Measurements from ENCODE around the gene IFNA2.
A peak's percentile ranks its signal among the peaks of the same experiment; 100 is the strongest.
"Not testable (repeated sequence)": the region's sequence is repeated elsewhere in the genome, so short reads cannot be mapped to it uniquely, and the experiment has no call there.

Gene IFNA2

DNA sequence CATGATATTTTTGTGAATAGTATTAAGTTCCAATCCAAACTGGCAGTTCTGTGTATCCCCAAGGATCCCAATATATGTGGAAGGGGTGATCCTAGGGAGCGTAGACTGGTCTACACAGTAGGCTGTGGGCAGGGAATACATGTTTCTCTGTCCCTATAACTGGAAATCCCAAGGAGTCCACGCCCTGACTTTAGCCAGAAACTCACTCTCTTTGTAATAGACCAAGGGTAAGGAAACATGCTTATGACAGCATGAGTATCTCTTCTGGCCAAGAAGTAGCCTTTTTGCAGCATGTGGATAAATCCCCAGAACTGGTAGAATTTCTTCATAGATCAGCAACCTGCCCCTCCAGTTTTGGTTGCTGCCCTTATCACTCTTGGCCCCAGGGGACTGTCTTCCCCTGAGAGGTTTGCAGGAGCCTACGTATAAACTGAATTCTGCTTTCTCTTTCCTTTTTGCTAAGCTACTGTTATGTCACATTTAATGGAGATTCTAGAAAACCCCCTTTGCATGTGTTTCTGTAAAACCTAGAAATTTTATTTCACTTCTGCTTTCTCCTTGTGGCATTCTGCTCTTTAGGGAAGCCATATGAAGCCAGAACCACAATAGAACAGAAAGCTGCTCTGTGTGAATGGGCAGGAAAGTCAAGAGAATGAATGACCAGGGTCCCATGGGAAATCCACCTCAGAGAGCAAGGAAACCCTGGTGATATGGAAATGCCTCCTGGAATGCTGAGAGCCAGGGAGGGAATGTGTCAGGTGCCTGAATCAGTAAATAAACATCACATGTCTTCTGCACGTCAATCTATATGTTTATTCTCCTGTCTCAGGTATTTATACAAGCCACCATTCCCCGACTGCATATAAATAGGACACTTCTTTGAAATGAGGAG is 3.5 kb downstream of the IFNA2 start:
- peak; percentile 34 to 66 for DNase-seq

DNA sequence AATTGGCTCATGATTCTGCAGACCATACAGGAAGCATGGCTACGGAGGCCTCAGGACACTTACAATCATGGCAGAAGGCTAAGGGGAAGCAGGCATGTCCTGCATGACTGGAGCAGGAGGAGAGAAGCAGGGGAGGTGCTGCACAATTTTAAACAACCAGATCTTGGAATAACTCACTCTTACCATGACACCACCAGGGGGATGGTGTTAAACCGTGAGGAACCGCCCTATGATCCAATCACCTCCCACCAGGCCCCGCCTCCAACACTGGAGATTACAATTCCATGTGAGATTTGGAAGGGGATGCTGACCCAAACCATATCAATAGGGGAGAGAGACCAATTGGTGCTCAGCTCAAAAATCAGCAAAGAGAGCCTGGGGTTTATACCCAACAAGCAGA is 13.7 kb downstream of the IFNA2 start:
- not testable (repeated sequence) for DNase-seq

DNA sequence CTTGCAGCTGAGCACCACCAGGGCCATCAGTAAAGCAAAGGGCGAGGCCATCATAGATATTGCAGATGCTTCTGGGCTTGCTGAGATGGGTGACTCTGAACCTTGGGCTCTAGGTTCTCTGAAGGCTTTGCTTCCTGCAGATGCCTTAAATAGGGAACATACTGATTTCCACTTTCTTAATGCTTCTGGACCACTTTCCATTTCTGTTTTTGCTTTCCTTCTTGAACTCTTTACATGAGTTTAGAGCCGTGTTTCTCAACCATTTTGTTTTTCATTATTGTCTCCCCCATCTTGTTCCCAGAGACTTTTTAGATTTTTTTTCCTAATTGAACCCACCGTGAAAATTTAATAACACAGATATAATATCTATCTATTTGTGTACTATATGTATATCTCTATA is 17.2 kb downstream of the IFNA2 start, which contains the start of gene IFNA13:
IFNA13 (minus strand) TSS at position 101 of the 400 bp plus-strand sequence; CDS start at position 54, 47 bp downstream.
- no peak for DNase-seq

DNA sequence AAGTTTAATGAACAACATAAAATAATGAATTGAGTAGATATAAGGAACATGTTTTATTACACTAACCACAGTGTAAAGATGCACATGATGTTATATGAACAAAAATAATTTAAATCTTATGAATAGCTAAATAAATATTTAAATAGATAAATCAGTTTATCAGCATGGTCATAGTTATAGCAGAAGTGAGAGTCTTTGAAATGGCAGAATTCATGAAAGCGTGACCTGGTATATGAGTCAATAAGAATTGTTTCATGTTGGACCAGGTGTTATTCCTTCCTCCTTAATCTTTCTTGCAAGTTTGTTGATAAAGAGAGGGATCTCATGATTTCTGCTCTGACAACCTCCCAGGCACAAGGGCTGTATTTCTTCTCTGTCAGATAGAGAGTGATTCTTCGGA is 18.0 kb downstream of the IFNA2 start:
- not testable (repeated sequence) for DNase-seq

DNA sequence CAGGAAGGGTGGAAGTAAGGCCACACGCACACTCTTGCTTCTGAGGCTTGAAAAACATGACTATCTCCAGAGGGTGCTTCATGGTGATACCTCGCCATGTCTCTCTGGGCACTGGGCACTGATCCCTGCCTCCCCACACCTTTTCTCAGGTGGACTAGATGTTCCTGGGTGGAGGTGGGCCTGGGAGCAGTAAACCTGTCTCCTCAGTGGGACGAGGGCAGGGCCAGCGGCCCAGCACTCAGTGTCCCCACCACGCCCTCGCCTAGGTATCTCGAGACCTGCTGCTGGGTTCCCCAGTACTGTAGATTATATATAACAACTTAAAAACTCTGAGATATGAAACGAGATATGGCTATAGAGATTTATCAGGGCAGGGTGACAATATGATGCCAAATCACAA is 22.9 kb downstream of the IFNA2 start:
- no peak for DNase-seq

DNA sequence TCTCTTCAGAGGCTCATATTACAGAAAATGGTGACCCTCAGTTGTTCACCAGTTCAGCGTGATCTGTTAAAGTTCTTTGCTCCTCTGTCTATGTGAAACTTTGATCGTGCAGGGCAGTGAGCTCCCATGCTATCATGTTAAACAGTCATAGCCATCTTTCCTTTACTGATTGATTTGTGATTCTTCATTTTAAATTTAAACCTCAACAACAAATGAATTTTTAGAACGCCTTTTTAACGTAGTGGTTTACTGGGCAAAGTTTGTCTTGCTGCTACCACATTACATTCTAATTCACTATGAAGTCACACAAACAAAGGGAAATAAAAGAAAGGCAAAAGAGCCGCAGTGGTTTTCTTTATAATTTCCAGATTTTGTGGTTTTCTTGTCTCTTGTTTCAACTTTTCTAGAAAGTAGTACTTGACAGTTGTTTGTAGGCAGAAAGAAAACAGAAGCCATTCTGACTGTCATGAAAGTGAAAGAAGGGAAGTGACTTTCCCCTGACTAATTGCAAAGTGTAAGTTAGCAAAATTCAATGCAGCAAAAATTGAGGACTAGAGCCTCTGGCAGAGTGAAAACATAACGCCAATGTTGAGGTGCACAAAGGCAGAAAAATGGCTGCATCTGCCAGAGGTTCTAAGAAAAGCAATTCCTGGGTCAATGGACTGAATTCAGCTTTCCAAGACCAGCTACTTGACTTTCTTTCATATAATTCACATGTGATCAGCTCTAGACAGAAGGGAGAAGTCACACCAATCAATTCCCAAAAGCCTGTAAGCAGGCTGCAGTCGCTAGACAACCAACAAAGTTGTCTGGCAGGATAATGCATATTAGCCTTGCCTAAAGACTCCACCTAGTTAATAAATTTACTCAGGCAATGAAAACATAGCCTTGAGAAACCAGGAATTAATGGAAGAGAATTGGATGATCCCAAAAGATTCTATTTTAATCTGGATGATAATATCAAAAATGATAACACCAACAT is 27.4 kb downstream of the IFNA2 start:
- peak in 1 of 2 donors; percentile 37 for DNase-seq

DNA sequence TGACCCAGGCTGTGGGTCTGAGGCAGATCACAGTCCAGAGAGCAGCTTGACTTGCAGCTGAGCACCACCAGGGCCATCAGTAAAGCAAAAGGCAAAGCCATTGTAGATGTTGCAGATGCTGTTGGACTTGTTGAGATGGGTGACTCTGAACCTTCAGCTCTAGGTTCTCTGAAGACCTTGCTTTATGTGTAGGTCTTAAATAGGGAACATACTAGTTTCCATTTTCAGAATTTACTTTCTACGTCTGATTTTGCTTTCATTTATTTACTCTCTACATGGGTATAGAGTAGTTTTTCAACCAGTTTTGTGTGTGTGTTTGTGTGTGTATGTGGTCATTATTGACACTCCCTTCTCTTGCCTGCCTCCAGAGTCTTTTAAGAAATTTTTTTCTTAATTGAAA is 34.4 kb downstream of the IFNA2 start, which contains the start of gene IFNA6:
IFNA6 (minus strand) TSS at position 101 of the 400 bp plus-strand sequence; CDS start at position 101, 0 bp downstream.
- DNase-seq: no peak

DNA sequence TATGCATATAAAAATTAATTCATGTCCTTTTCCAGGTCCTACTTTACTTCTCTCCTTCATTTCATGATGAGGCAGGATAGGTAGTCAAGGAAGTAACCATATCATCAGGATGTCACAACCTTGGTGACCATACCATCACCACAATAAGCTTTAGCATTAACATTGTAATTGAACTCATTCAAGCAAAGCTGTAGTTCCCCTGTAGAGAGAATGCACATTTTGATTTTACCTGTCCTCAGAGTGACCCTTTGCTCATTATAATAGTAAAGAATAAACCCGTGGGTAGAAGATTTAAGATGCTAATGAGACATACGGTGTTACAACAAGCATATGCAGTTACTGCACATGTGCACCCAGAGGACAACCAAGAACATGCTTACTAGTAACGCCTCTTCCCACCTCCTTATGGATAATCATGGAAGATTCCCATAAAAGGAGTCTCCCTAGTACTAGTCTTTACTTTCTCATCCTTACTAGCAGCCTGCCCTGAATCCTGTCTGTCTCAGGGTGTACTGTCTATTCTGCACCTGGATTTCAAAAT is 36.7 kb downstream of the IFNA2 start:
- DNase-seq: no peak

DNA sequence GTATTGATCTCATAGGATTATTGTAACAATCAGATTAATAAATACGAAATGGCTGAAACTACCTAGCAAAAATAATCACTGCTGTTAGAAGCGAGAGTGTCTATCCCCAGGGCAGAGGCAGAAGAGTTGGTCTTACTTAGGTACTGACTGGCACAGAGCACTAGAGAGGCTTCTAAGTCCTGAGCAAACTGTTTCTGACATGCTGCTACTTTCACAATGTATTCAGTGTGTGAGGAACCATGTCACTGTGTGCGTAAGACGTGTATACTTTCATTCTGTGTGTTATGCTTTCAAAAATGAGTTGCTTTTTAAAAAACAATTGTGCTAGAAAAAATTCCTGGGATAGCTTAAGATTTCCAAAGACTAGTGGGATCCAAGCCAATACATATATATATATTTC is 44.5 kb downstream of the IFNA2 start:
- DNase-seq: no peak

DNA sequence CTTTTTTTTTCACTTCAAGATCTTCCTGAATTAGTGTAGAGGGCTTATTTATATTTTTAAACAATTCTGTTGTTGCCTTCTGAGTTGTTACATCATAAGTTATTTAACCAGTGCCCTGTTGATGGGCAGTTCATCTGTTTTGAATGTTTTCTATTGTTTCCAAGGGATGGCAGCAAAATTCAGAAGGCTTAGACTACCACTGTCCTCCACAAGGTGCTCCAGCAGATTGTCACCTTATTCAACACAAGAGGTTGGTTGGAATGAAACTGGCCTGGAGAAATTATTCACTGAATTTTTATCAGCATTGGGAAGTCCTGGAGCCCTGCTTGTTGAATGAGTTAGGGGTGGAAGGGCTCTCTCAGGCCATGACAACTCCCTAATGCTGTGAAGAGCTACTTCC is 48.7 kb downstream of the IFNA2 start:
- no peak for DNase-seq

DNA sequence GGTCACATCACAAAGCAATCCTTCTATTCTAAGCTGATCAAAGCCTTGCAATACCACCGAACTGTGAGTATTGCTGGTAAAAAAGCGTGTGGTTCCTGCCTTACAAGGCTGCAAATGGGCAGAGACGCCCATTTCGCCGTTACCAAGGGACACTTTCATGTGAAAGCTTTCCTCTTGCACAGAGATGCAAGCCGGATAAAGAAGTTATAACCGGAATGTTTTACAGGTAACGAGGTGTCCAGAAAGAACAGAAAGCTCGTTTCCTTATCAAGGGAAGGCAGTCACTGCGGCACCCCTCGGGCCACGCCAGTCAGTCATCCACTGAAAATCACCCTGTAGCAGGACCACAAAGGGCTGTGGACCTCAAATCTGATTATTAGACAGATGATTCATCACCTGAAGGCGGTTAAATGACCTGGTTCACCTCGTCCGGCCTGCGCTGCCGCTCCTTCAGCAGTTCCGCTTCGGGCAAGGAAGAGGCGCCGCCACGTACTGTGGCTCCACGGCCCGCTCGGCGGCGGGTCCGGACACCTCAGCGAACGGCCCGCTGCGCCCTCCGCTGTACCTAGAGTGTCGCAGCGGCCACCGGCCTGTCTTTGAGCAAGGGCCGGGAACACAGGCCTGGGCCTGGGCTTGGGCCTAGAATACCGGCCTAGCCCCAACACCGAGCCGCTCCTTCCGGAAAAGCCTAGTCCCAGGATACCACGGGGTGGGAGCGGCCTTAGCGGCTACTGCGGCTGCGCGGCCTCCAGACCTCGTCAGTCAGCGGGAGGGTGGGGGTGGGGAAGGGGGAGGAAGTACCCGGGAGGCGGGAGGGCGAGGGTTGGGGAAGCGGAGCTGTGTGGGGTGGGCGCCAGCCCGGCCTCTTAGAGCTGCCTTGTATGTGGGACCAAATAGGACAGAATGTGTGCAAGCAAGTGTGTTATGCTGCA is 50.2 kb downstream of the IFNA2 start, which contains the start of gene KLHL9:
KLHL9 (minus strand) TSS at position 704 of the 932 bp plus-strand sequence; CDS start at position 159, 545 bp downstream.
- DNase-seq: peak; percentile 89
